DND-41 (cell line): ENCODE results near the gene SLC38A11.

Source experiments
- CTCF ChIP-seq: IDR thresholded peaks from 2 replicates; pipeline ENCODE4 v1.5.1; 2012; ENCODE audit warnings: borderline replicate concordance, low read length, moderate library complexity, mild to moderate bottlenecking; ENCODE audit not compliant: poor library complexity, severe bottlenecking; ENCODE audit errors: extremely low read depth
- EZH2 ChIP-seq: IDR thresholded peaks from 3 replicates; pipeline ENCODE4 v1.6.1; 2012; ENCODE audit warnings: borderline replicate concordance, low read depth, mild to moderate bottlenecking, moderate library complexity, low read length, inconsistent platforms; ENCODE audit not compliant: severe bottlenecking

GRCh38 chr2:164911832-164912231, 43.5 kb downstream of the SLC38A11 start:
- TF ChIP-seq CTCF (no peak), EZH2 (no peak)
